DND-41 (cell line): ENCODE measurements around the gene INTU.
"Not testable (repeated sequence)": the region's sequence is repeated elsewhere in the genome, so short reads cannot be mapped to it uniquely, and the experiment has no call there.

ENCODE experiments used
- ATAC-seq: fragments of 200-7000 bp; cut with Tn5 transposase; 3 replicates; pipeline ENCODE4 v1.9.1; 2021; ENCODE audit warnings: low read depth; ENCODE audit not compliant: insufficient read depth
- DNase-seq: peaks from one replicate; pipeline ENCODE4 v3.0.0-alpha.2; 2020
- H2AFZ ChIP-seq: 2 replicates; pipeline ENCODE4 v1.6.0; 2012; ENCODE audit warnings: low read depth, low read length
- H3K27ac ChIP-seq: 2 replicates; pipeline ENCODE4 v1.5.1; 2012; ENCODE audit warnings: low read length, inconsistent platforms
- H3K27me3 ChIP-seq: fragments of 200-600 bp; sonication (generic); 2 replicates; pipeline ENCODE4 v1.6.0; 2012; ENCODE audit warnings: low read length, mild to moderate bottlenecking, inconsistent platforms; ENCODE audit not compliant: insufficient read depth, poor library complexity
- H3K36me3 ChIP-seq: 2 replicates; pipeline ENCODE4 v1.5.1; 2012; ENCODE audit warnings: low read length, inconsistent platforms; ENCODE audit not compliant: insufficient read depth
- H3K4me1 ChIP-seq: 2 replicates; pipeline ENCODE4 v1.5.1; 2012; ENCODE audit warnings: mild to moderate bottlenecking, low read length; ENCODE audit not compliant: insufficient read depth
- H3K4me2 ChIP-seq: 2 replicates; pipeline ENCODE4 v1.6.0; 2012; ENCODE audit warnings: mild to moderate bottlenecking, moderate library complexity, low read length, inconsistent platforms; ENCODE audit not compliant: insufficient read depth
- H3K4me3 ChIP-seq, 2 experiments: fragments of 200-600 bp in 1 of 2; shearing (Covaris generic) in 1 of 2; 2 replicates each; pipeline ENCODE4 v1.5.1; 2012 to 2016; ENCODE audit warnings: inconsistent platforms in 2 of 2, low read length in 2 of 2, mild to moderate bottlenecking in 2 of 2, low read depth in 1 of 2, moderate library complexity in 1 of 2
- H3K79me2 ChIP-seq: 2 replicates; pipeline ENCODE4 v1.6.0; 2012; ENCODE audit warnings: low read length, inconsistent platforms; ENCODE audit not compliant: insufficient read depth
- H3K9ac ChIP-seq: 2 replicates; pipeline ENCODE4 v1.6.0; 2012; ENCODE audit warnings: low read depth, mild to moderate bottlenecking, inconsistent platforms, low read length, moderate library complexity
- H3K9me3 ChIP-seq: 2 replicates; pipeline ENCODE4 v1.5.1; 2012; ENCODE audit warnings: low read length, moderate library complexity, mild to moderate bottlenecking, inconsistent platforms; ENCODE audit not compliant: insufficient read depth, severe bottlenecking
- H4K20me1 ChIP-seq: 2 replicates; pipeline ENCODE4 v1.6.0; 2012; ENCODE audit warnings: low read length; ENCODE audit not compliant: insufficient read depth
- CTCF ChIP-seq: IDR thresholded peaks from 2 replicates; pipeline ENCODE4 v1.5.1; 2012; ENCODE audit warnings: borderline replicate concordance, low read length, moderate library complexity, mild to moderate bottlenecking; ENCODE audit not compliant: poor library complexity, severe bottlenecking; ENCODE audit errors: extremely low read depth
- EZH2 ChIP-seq: IDR thresholded peaks from 3 replicates; pipeline ENCODE4 v1.6.1; 2012; ENCODE audit warnings: borderline replicate concordance, low read depth, mild to moderate bottlenecking, moderate library complexity, low read length, inconsistent platforms; ENCODE audit not compliant: severe bottlenecking

The INTU gene

GRCh38 chr4:127632420-127633403 lies at the start of gene INTU:
TSS of gene INTU (plus strand) at chr4:127632957. CDS start at chr4:127633035, 78 bp downstream.
- Histone ChIP-seq H3K27me3 (no peaks in the 10 kb centered on the region), H3K36me3 (no peaks in the 10 kb centered on the region), H3K79me2 (no peaks in the 10 kb centered on the region), H3K27ac (no peak within 1 kb of the TSS), H2AFZ (no peak within 1 kb of the TSS; the same call in 1 of the 2 replicates), H3K4me3 (no peak within 1 kb of the TSS), H3K9me3 (no peaks in the 10 kb centered on the region), H4K20me1 (no peaks in the 10 kb centered on the region), H3K4me1 (no peaks in the 10 kb centered on the region), H3K4me2 (no peak within 1 kb of the TSS), H3K9ac (no peak within 1 kb of the TSS)
- ATAC-seq: no peak
- TF ChIP-seq EZH2: no peak
- TF ChIP-seq CTCF: no peak
- no peak for DNase-seq

- not testable (repeated sequence) for H2AFZ ChIP-seq, H3K36me3 ChIP-seq, H3K79me2 ChIP-seq, H3K27me3 ChIP-seq, H3K27ac ChIP-seq, DNase-seq, H3K4me3 ChIP-seq, H3K9ac ChIP-seq, H3K4me2 ChIP-seq, ATAC-seq, H3K4me1 ChIP-seq, H4K20me1 ChIP-seq, H3K9me3 ChIP-seq
Observed at GRCh38 chr4:127586496-127586895, 46.3 kb upstream of the INTU start.

- TF ChIP-seq EZH2: no peak
- peak; percentile 75 for TF ChIP-seq CTCF
- Histone ChIP-seq H3K79me2 (no peaks in the 10 kb centered on the region), H3K9ac (no peak overlapping the region), H3K4me2 (no peak overlapping the region), H3K36me3 (no peaks in the 10 kb centered on the region), H3K4me1 (no peaks in the 10 kb centered on the region), H3K27ac (no peak overlapping the region), H3K9me3 (no peaks in the 10 kb centered on the region), H3K4me3 (no peak overlapping the region), H3K27me3 (peaks cover 2% of the 10 kb centered on the region), H2AFZ (no peak overlapping the region), H4K20me1 (no peaks in the 10 kb centered on the region)
- peak; percentile 25 for DNase-seq
- peak; percentile 86 for ATAC-seq
Observed at GRCh38 chr4:127586922-127587571, 45.7 kb upstream of the INTU start.

GRCh38 chr4:127589153-127589552 lies 43.6 kb upstream of the INTU start:
- H3K4me2 ChIP-seq, ATAC-seq, H3K4me3 ChIP-seq, H3K9ac ChIP-seq, H3K4me1 ChIP-seq, H3K9me3 ChIP-seq, H3K79me2 ChIP-seq, H2AFZ ChIP-seq, H3K27ac ChIP-seq, H3K36me3 ChIP-seq, H3K27me3 ChIP-seq, DNase-seq, H4K20me1 ChIP-seq: not testable (repeated sequence)
